Measurements from ENCODE around the gene LPP.

Gene LPP

GRCh38 chr3:188468196-188468595 lies 314.2 kb downstream of the LPP start:
- no peak overlapping the region for H3K27ac ChIP-seq
- no peak for TF ChIP-seq CTCF (conservative IDR thresholded peaks at IDR 0.05; ENCODE audit: low read depth)
- no peak for DNase-seq (ENCODE audit: low spot score)
- ChIA-PET CTCF (no interaction called here), POLR2A (ENCODE audit: low non-redundant PET) (no interaction called here)

DNA sequence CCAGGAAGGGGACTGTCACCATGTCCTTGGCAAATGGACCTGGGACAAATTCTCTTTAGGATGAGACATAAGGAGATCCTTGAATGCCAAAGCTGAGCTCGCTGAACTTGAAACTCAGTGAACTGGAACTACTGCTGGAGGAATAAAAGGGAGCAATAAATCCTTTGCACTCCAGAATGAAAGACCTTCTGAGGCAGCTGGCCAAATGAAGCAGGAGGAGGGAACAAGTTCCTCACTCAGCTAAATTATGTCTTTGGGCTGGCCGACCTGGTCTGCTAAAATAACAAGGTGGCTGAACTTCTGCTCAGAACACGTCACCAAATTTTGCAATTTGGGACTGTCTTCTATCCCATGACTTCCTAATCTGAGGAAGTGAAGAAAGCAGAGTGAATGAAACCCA lies 314.7 kb downstream of the LPP start:
- H3K27ac ChIP-seq = no peak overlapping the region
- ChIA-PET POLR2A (ENCODE audit: low non-redundant PET) (no interaction called here), CTCF (no interaction called here)
- no peak for DNase-seq (ENCODE audit: low spot score)
- TF ChIP-seq CTCF (conservative IDR thresholded peaks at IDR 0.05; ENCODE audit: low read depth) = no peak

GRCh38 chr3:188469228-188469885 lies 315.4 kb downstream of the LPP start:
- H3K27ac ChIP-seq = no peak overlapping the region
- CTCF ChIA-PET = no interaction called here
- POLR2A ChIA-PET (ENCODE audit: low non-redundant PET) = no interaction called here
- no peak for DNase-seq (ENCODE audit: low spot score)
- TF ChIP-seq CTCF (conservative IDR thresholded peaks at IDR 0.05; ENCODE audit: low read depth) = no peak

- ChIA-PET CTCF (no interaction called here), POLR2A (ENCODE audit: low non-redundant PET) (no interaction called here)
- no peak for DNase-seq (ENCODE audit: low spot score)
- TF ChIP-seq CTCF (conservative IDR thresholded peaks at IDR 0.05; ENCODE audit: low read depth) = no peak
- H3K27ac ChIP-seq = no peak overlapping the region
Observed at GRCh38 chr3:188470508-188471130, 316.7 kb downstream of the LPP start.

- H3K27ac ChIP-seq = no peak overlapping the region
- ChIA-PET POLR2A (ENCODE audit: low non-redundant PET) (no interaction called here), CTCF (no interaction called here)
- no peak for DNase-seq (ENCODE audit: low spot score)
- no peak for TF ChIP-seq CTCF (conservative IDR thresholded peaks at IDR 0.05; ENCODE audit: low read depth)
Observed at GRCh38 chr3:188471723-188472122, 317.8 kb downstream of the LPP start.

DNA sequence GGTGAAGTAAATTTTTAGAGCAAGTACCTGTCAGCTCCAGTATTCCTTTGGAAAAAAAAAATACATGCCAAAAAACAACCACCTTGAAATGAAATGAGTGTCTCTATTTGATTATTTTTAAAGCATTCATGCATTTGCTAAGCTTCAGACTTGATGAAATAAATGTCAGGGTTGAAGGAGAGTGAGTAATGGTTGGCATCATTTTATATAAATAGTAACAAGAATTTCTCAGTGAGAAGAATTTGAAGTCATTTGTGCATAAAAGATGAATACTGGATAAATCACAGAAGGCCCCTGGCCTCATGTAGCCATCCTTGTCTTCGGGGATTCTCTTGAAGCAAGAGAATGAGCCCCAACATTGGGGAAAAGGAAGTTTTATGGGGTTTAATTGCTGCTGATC lies 318.4 kb downstream of the LPP start:
- POLR2A ChIA-PET (ENCODE audit: low non-redundant PET) = no interaction called here
- TF ChIP-seq CTCF (conservative IDR thresholded peaks at IDR 0.05; ENCODE audit: low read depth) = no peak
- CTCF ChIA-PET = no interaction called here
- H3K27ac ChIP-seq = no peak overlapping the region
- DNase-seq (ENCODE audit: low spot score) = no peak
